Kidney (tissue), 14 donors: Measurements from ENCODE around the gene DEFB110. TPM values are rescaled to one million over a fixed set of nuclear protein-coding genes. Genes with fewer than 3 reads are reported as not detected.
A peak's percentile ranks its signal among the peaks of the same experiment; 100 is the strongest.

ENCODE experiments used
- DNase-seq, 5 donors: peaks; one replicate each; pipeline ENCODE4 v3.0.0-alpha.2; 2013 to 2020
- FAIRE-seq: peaks from 2 replicates; lab custom pipeline; 2012; peaks lifted over from hg19 to GRCh38; lab: Jason Lieb, UNC
- H3K27ac ChIP-seq, 2 donors: one replicate each; pipeline ENCODE4 v1.7.0; 2013; ENCODE audit warnings: low read depth in 2 of 2, low read length in 2 of 2, inconsistent platforms in 1 of 2
- H3K27me3 ChIP-seq: one replicate; pipeline ENCODE4 v1.7.1; 2013; ENCODE audit warnings: low read length, inconsistent platforms; ENCODE audit not compliant: control insufficient read depth, insufficient read depth
- H3K36me3 ChIP-seq, 3 donors: one replicate each; pipeline versions ENCODE4 v1.7.0 to v1.7.1; 2013; ENCODE audit warnings: low read length in 3 of 3, control low read depth in 1 of 3, inconsistent platforms in 1 of 3; ENCODE audit not compliant: insufficient read depth in 3 of 3, control insufficient read depth in 2 of 3
- H3K4me1 ChIP-seq, 3 donors: one replicate each; pipeline versions ENCODE4 v1.7.0 to v1.7.1; 2013; ENCODE audit warnings: low read length in 3 of 3, inconsistent platforms in 1 of 3, low read depth in 1 of 3; ENCODE audit not compliant: control insufficient read depth in 2 of 3, insufficient read depth in 2 of 3
- H3K4me3 ChIP-seq, 3 donors: one replicate each; pipeline versions ENCODE4 v1.7.0 to v1.8.1; 2013; ENCODE audit warnings: low read length in 3 of 3, control low read depth in 1 of 3, inconsistent platforms in 1 of 3
- H3K9ac ChIP-seq, 3 donors: one replicate each; pipeline versions ENCODE4 v1.7.0 to v1.7.1; 2013; ENCODE audit warnings: low read length in 3 of 3, control low read depth in 1 of 3, inconsistent platforms in 1 of 3
- H3K9me3 ChIP-seq, 3 donors: one replicate each; pipeline versions ENCODE4 v1.7.0 to v1.7.1; 2013; ENCODE audit warnings: low read length in 3 of 3, control low read depth in 1 of 3, inconsistent platforms in 1 of 3; ENCODE audit not compliant: control insufficient read depth in 2 of 3, insufficient read depth in 1 of 3
- CTCF ChIP-seq: IDR thresholded peaks from 3 replicates; pipeline ENCODE4 v1.5.1; 2012; ENCODE audit warnings: mild to moderate bottlenecking, moderate library complexity, borderline replicate concordance; ENCODE audit not compliant: insufficient read depth; ENCODE audit errors: extremely low read depth
- intact Hi-C: fragments of 100-400 bp; cut with DNase I; formaldehyde crosslinking; loops from one replicate; pipeline ENCODE4 v1.11.1; 2022
- polyA plus RNA-seq: library from polyadenylated mRNA; stranded (reverse); fragments of 350-450 nt; fragmentation: Illumina TruSeq; extraction: RNeasy Lipid Tissue Mini Kit (QIAGEN cat#74804); gene quantifications from one replicate; pipeline ENCODE4 v1.2.3, GENCODE V29; 2014; ENCODE audit warnings: low read depth, low replicate concordance; ENCODE audit not compliant: insufficient read depth
- total RNA-seq: library from RNA; stranded (reverse); fragmentation: NEBNext Ultra II Directional; extraction: Animal tissue kit (Norgen Biotek cat#: 25700); gene quantifications from one replicate; pipeline ENCODE4 v1.2.1, GENCODE V29; 2021
- donor health status: control.
- donor health status: control.
- donor health status: control.
- donor health status: control.
- donor health status: control.
- donor health status: DM: yes; HTN: yes; CAD: no.
- donor health status: Normal renal cell carcinoma (clear cell type).

Gene DEFB110
- total and polyA plus RNA-seq, 2 donors from 2014 or later = not detected

- no peak for TF ChIP-seq CTCF
- Histone ChIP-seq H3K4me1 (no peaks in the 10 kb centered on the region), H3K27ac (no peak overlapping the region), H3K27me3 (no peaks in the 10 kb centered on the region), H3K4me3 (no peak overlapping the region), H3K9me3 (no peaks in the 10 kb centered on the region), H3K36me3 (no peaks in the 10 kb centered on the region), H3K9ac (no peak overlapping the region)
- FAIRE-seq = no peak
- intact Hi-C loops = no loop called here
- peak in 1 of 5 donors; percentile 40 for DNase-seq
These were observed 8.6 kb upstream of the DEFB110 start for GRCh38 chr6:50030350-50030749.

GRCh38 chr6:50025258-50025657 is 3.5 kb upstream of the DEFB110 start:
- FAIRE-seq (no peak), DNase-seq (no peak)

GRCh38 chr6:50007819-50008218 is 14.0 kb downstream of the DEFB110 start:
- FAIRE-seq = no peak
- no peak for TF ChIP-seq CTCF

More at GRCh38 chr6:50025258-50025657, 3.5 kb upstream of the DEFB110 start:
- H3K4me1 ChIP-seq = no peaks in the 10 kb centered on the region
- no peak overlapping the region for H3K27ac ChIP-seq
- intact Hi-C loops = no loop called here
- H3K9ac ChIP-seq = no peak overlapping the region
- H3K4me3 ChIP-seq = no peak overlapping the region
- no peaks in the 10 kb centered on the region for H3K36me3 ChIP-seq
- no peaks in the 10 kb centered on the region for H3K27me3 ChIP-seq
- H3K9me3 ChIP-seq = no peaks in the 10 kb centered on the region
- TF ChIP-seq CTCF = no peak

GRCh38 chr6:50003139-50003538 is 18.7 kb downstream of the DEFB110 start:
- H3K9ac ChIP-seq = no peak overlapping the region
- TF ChIP-seq CTCF = no peak
- H3K27me3 ChIP-seq = no peaks in the 10 kb centered on the region
- H3K9me3 ChIP-seq = no peaks in the 10 kb centered on the region
- H3K27ac ChIP-seq = no peak overlapping the region
- no peak overlapping the region for H3K4me3 ChIP-seq
- no peaks in the 10 kb centered on the region for H3K4me1 ChIP-seq
- intact Hi-C loops = no loop called here
- no peak for DNase-seq
- FAIRE-seq = no peak
- H3K36me3 ChIP-seq = no peaks in the 10 kb centered on the region

More at GRCh38 chr6:50007819-50008218, 14.0 kb downstream of the DEFB110 start:
- Histone ChIP-seq H3K9ac (no peak overlapping the region), H3K36me3 (no peaks in the 10 kb centered on the region), H3K9me3 (no peaks in the 10 kb centered on the region), H3K4me3 (no peak overlapping the region), H3K4me1 (no peaks in the 10 kb centered on the region), H3K27ac (no peak overlapping the region), H3K27me3 (no peaks in the 10 kb centered on the region)
- no peak for DNase-seq
- intact Hi-C loops = no loop called here
